OCI-LY1 (cell line): ENCODE measurements around the gene UQCRC2.

Source experiments
- CTCF ChIP-seq: fragments of 200-600 bp; sonication (generic), shearing (Covaris generic); IDR thresholded peaks from 2 replicates; pipeline ENCODE4 v1.5.1; 2017; ENCODE audit warnings: mild to moderate bottlenecking, antibody characterized with exemption, low read length, moderate library complexity, mixed read lengths
- EZH2 ChIP-seq: fragments of 200-600 bp; sonication (generic), shearing (Covaris generic); IDR thresholded peaks from 2 replicates; pipeline ENCODE4 v1.8.0; 2017; ENCODE audit warnings: borderline replicate concordance, mixed run types, mild to moderate bottlenecking, antibody characterized with exemption, low read length, moderate library complexity, mixed read lengths

- no peak for TF ChIP-seq CTCF
- TF ChIP-seq EZH2 = no peak
Observed at GRCh38 chr16:21964353-21964752, 11.2 kb downstream of the UQCRC2 start.
